ENCODE results near the gene PRLR.

Gene PRLR

DNA sequence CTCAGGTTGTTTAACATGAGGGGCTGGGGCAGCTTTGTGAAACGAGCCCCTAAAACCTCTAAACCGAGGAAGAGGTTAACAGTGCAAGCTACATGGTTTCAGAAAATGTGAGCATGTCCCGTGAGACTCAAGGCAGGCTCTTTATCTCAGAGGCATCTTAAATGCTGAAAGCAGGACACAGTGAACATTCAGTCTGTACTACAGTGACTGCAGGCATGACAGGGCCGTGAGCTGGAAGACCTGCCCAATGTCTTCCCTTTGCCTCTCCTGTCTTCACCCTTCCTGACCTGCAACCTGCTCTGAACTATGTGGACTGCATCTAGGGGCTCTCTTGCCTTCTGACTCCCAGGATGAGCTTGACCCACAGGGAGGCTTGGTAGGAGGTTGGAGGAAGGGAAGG, 58.3 kb downstream of the PRLR start:
- TF ChIP-seq, protein P1, sequence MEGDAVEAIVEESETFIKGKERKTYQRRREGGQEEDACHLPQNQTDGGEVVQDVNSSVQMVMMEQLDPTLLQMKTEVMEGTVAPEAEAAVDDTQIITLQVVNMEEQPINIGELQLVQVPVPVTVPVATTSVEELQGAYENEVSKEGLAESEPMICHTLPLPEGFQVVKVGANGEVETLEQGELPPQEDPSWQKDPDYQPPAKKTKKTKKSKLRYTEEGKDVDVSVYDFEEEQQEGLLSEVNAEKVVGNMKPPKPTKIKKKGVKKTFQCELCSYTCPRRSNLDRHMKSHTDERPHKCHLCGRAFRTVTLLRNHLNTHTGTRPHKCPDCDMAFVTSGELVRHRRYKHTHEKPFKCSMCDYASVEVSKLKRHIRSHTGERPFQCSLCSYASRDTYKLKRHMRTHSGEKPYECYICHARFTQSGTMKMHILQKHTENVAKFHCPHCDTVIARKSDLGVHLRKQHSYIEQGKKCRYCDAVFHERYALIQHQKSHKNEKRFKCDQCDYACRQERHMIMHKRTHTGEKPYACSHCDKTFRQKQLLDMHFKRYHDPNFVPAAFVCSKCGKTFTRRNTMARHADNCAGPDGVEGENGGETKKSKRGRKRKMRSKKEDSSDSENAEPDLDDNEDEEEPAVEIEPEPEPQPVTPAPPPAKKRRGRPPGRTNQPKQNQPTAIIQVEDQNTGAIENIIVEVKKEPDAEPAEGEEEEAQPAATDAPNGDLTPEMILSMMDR (IDR thresholded peaks at IDR 0.05; ENCODE audit: low read depth, low read length, missing control alignments), result no peak
- in situ Hi-C loops (cut with HindIII; ENCODE audit: low sequenced_read_pairs), result no loop called here
- no peak for DNase-seq (ENCODE audit: low read depth)
- no peak overlapping the region for H3K4me3 ChIP-seq (ENCODE audit: low read depth, low read length)

DNA sequence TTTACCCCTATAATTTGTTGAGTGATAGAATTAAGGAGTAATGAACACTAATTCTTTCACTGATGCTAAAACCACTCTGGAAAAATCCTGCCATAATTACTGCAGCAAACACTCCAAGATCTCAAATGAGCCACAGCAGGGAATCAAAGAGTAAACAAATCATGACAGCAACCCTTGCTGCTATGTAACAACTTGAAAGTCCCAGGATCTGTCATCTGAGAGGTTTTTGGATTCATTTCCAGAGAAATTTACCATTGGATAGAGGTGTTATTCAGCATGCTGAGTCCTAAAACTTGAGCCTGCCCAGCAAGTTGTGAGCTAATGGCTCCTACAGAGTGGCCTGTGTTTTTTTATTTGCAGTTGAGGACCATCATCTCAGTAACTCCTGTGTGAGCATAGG, 59.2 kb downstream of the PRLR start:
- in situ Hi-C loops (cut with HindIII; ENCODE audit: low sequenced_read_pairs), result no loop called here
- TF ChIP-seq, protein P1 (IDR thresholded peaks at IDR 0.05; ENCODE audit: low read depth, low read length, missing control alignments), result no peak
- DNase-seq (ENCODE audit: low read depth), result no peak

DNA sequence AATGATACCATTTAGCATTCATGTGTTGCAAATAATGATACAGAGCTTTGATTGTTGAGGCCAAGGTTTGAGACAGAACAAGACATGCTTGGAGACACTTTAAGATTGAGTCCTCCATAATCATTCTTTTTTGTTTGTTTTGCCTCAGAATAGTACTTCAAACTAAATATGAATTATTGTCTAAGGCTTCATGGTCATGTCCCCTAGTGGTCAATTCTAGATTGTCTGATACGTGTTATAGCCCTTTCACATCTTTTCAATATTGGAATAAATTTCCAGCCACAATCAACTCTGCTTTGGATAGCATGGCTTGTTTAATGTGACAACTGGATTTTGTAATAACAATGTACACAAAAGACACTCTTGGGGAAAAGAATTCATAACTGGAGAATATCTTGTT, 64.2 kb downstream of the PRLR start:
- in situ Hi-C loops (cut with HindIII; ENCODE audit: low sequenced_read_pairs), result no loop called here
- DNase-seq (ENCODE audit: low read depth), result no peak
- TF ChIP-seq, protein P1 (IDR thresholded peaks at IDR 0.05; ENCODE audit: low read depth, low read length, missing control alignments), result no peak
- H3K4me3 ChIP-seq (ENCODE audit: low read depth, low read length), result no peak overlapping the region

More for the DNA sequence above, 59.2 kb downstream of the PRLR start:
- H3K4me3 ChIP-seq (ENCODE audit: low read depth, low read length), result no peak overlapping the region

DNA sequence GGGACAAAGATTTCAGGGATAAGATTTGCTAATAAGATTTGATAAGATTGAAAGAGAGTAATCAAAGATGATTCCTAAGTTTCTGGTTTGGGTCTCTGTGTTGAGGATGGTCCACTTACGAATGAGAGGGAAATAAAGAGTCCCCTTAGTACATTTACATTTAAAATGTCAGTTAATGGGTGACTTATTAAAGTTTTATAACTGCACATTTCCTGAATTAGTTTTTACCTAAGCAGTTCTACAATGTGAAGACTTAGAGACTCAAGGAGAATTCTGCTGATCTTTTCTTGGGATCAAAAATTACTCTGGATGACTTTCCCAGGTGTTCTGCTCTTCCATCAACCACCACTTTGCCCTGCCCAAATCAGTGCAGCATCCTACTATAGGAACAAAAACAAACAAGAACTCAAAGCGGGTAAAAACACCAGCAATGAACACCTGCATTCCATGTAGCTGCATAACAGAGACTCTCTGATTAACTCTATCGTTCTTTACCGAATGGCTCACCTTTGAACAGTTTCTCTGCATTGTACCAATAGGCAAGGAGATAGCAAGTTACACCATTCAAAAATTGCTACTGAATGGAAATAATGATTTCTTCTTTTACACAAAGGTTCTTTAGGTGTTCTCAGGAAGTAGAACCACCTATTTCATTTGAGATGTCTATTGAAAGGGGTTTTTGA, 65.3 kb downstream of the PRLR start:
- TF ChIP-seq, protein P1 (IDR thresholded peaks at IDR 0.05; ENCODE audit: low read depth, low read length, missing control alignments), result no peak
- in situ Hi-C loops (cut with HindIII; ENCODE audit: low sequenced_read_pairs), result no loop called here
- DNase-seq (ENCODE audit: low read depth), result no peak
- no peak overlapping the region for H3K4me3 ChIP-seq (ENCODE audit: low read depth, low read length)

DNA sequence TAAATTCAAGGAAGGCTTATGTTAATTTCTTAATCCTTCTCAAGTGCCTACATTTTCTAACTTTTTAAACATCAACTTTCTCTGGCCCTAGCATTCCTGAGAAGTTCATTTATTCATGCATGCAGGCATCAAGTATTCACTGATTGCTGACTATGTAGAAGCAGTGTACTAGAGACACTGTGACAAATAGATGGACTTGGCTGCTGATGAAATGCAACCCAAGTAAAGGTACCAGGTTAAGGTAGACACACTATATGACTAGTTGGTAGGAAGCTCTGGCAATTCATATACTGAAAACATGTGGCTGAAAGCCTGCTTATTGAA, 66.6 kb downstream of the PRLR start:
- no peak overlapping the region for H3K4me3 ChIP-seq (ENCODE audit: low read depth, low read length)
- TF ChIP-seq, protein P1 (IDR thresholded peaks at IDR 0.05; ENCODE audit: low read depth, low read length, missing control alignments), result no peak
- in situ Hi-C loops (cut with HindIII; ENCODE audit: low sequenced_read_pairs), result no loop called here

DNA sequence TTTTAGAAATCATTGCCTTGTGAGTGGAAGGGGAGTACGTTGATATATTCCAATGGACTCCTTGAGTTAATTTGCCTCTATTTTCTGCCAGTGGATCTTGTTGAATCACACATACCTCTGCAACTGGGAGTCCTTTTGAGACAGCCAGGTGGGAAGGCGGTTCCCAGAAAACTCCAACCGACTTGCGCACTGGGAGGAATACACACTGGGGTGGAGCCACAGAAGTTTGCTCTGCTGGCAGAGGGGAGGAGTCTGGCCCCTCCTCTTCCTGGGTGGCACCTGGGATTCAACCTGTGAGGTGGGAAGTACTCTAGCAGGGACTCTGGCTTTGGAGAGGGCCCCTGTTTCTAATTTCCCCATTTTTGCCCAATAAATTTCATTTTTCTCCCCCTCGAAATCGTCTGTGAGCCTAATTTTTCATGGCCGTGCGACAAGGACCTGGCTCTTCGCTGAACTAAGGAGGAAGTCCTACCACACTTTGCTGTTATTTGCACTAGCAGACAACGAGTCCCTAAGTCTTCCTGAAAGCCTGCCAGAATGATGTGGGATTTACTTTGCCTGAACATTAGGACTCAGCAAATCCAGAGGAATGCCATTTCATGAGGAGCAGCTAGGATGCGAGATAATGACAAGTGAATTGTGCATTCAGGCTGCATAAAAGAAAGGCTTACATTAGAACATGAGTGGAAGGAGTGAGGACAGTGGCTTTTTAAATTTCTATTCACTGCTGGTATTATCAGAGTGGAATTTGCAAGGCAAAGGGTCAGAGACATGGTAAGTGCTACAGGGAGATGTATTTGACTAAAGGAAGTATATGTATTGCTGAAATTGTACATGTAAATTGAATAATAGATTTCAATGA, 67.2 kb downstream of the PRLR start:
- TF ChIP-seq, protein P1 (IDR thresholded peaks at IDR 0.05; ENCODE audit: low read depth, low read length, missing control alignments), result no peak
- DNase-seq (ENCODE audit: low read depth), result no peak
- no peak overlapping the region for H3K4me3 ChIP-seq (ENCODE audit: low read depth, low read length)
- in situ Hi-C loops (cut with HindIII; ENCODE audit: low sequenced_read_pairs), result no loop called here

More for the DNA sequence above, 66.6 kb downstream of the PRLR start:
- DNase-seq (ENCODE audit: low read depth), result no peak

Measured in astrocyte of the cerebellum (primary cell).